ENCODE measurements around the gene OPN5.

- TF ChIP-seq CTCF (IDR thresholded peaks at IDR 0.05) = no peak
- TF ChIP-seq EP300 (IDR thresholded peaks at IDR 0.05; ENCODE audit: low read depth) = no peak
Measured at GRCh38 chr6:47752801-47753200, 29.0 kb upstream of the OPN5 start.

All from transverse colon (tissue), 3 donors.